GM12878 (cell line): Measurements from ENCODE around the gene USPL1. TPM values are rescaled to one million over a fixed set of nuclear protein-coding genes. Genes with fewer than 3 reads are reported as not detected.

ENCODE experiments used
- BACH1 ChIP-seq: fragments of 450-650 bp; IDR thresholded peaks from 2 replicates; pipeline ENCODE4 v1.6.1; 2017; ENCODE audit warnings: mild to moderate bottlenecking, borderline replicate concordance
- CBX5 ChIP-seq: sonication (generic); IDR thresholded peaks from 2 replicates; pipeline ENCODE4 v1.6.1; 2016; ENCODE audit warnings: low read depth, moderate library complexity, mild to moderate bottlenecking, inconsistent platforms
- E2F4 ChIP-seq: IDR thresholded peaks from 2 replicates; pipeline ENCODE4 v1.6.1; 2012; ENCODE audit warnings: low read depth, low read length, improper control_type of control experiment
- ESRRA ChIP-seq: IDR thresholded peaks from 2 replicates; pipeline ENCODE4 v1.6.1; 2012; ENCODE audit warnings: mild to moderate bottlenecking, low read length, improper control_type of control experiment
- FOS ChIP-seq: IDR thresholded peaks from 3 replicates; pipeline ENCODE4 v1.6.1; 2011; ENCODE audit warnings: borderline replicate concordance; ENCODE audit not compliant: insufficient read length; ENCODE audit errors: extremely low read depth
- IRF4 ChIP-seq: IDR thresholded peaks from 2 replicates; pipeline ENCODE4 v1.6.1; 2011; ENCODE audit warnings: low read depth, low read length
- NKRF ChIP-seq: fragments of 450-650 bp; conservative IDR thresholded peaks from 2 replicates; pipeline ENCODE4 v1.6.1; 2017; ENCODE audit warnings: mild to moderate bottlenecking, moderate library complexity
- NR2C2 ChIP-seq: IDR thresholded peaks from 2 replicates; pipeline ENCODE4 v1.6.1; 2011; ENCODE audit warnings: borderline replicate concordance, low read depth; ENCODE audit not compliant: control insufficient read depth, insufficient read length
- NR2F1 ChIP-seq: fragments of 450-650 bp; conservative IDR thresholded peaks from 2 replicates; pipeline ENCODE4 v1.6.1; 2017; ENCODE audit warnings: mild to moderate bottlenecking
- polyA plus RNA-seq, 11 experiments: library from polyadenylated mRNA; depleted of rRNA in 4 of 11; unstranded in 6 of 11; stranded (reverse) in 5 of 11; fragments of >200 nt; fragmentation: Nextera tagmentation in 4 of 11; fragmentation: Illumina TruSeq in 1 of 11; extraction: Ambion mirVana in 4 of 11; extraction: Trizol in 1 of 11; gene quantifications; 1 replicate in 1 of 11; 2 replicates in 10 of 11; pipeline versions ENCODE4 v1.2.1 to v1.2.3, GENCODE V29; 2011 to 2016; ENCODE audit warnings: inconsistent platforms in 2 of 11, missing spikeins in 2 of 11, low read depth in 1 of 11
- total RNA-seq, 4 experiments: library from RNA; depleted of rRNA in 3 of 4; stranded (reverse); fragments of >200 nt in 3 of 4; fragmentation: Illumina TruSeq in 1 of 4; extraction: Trizol in 1 of 4; gene quantifications; 2 replicates each; pipeline versions ENCODE4 v1.2.1 to v1.2.3, GENCODE V29; 2013 to 2021
- TF ChIP-seq, protein P1 (sequence below): fragments of 150-350 bp; IDR thresholded peaks from 2 replicates; pipeline ENCODE4 v1.6.1; 2016; ENCODE audit warnings: low read depth, low read length
- TF ChIP-seq, protein P2 (sequence below): IDR thresholded peaks from 2 replicates; pipeline ENCODE4 v1.6.1; 2012; ENCODE audit warnings: improper control_type of control experiment, low read depth, low read length; ENCODE audit not compliant: insufficient replicate concordance
- TF ChIP-seq, protein P3 (sequence below): fragments of 450-650 bp; formaldehyde crosslinking; IDR thresholded peaks from 2 replicates; pipeline ENCODE4 v1.5.0; 2022; ENCODE audit warnings: mild to moderate bottlenecking, missing genetic modification characterization

USPL1 gene
- total and polyA plus RNA-seq, 10 of the 15 experiments (the other 5 are each of a cell fraction or from before 2014, with no cell fraction given) = 7.9 to 23.2 (median 15.8) TPM

GRCh38 chr13:30673669-30674521 is 56.2 kb downstream of the USPL1 start (continued):
- TF ChIP-seq, protein P1, sequence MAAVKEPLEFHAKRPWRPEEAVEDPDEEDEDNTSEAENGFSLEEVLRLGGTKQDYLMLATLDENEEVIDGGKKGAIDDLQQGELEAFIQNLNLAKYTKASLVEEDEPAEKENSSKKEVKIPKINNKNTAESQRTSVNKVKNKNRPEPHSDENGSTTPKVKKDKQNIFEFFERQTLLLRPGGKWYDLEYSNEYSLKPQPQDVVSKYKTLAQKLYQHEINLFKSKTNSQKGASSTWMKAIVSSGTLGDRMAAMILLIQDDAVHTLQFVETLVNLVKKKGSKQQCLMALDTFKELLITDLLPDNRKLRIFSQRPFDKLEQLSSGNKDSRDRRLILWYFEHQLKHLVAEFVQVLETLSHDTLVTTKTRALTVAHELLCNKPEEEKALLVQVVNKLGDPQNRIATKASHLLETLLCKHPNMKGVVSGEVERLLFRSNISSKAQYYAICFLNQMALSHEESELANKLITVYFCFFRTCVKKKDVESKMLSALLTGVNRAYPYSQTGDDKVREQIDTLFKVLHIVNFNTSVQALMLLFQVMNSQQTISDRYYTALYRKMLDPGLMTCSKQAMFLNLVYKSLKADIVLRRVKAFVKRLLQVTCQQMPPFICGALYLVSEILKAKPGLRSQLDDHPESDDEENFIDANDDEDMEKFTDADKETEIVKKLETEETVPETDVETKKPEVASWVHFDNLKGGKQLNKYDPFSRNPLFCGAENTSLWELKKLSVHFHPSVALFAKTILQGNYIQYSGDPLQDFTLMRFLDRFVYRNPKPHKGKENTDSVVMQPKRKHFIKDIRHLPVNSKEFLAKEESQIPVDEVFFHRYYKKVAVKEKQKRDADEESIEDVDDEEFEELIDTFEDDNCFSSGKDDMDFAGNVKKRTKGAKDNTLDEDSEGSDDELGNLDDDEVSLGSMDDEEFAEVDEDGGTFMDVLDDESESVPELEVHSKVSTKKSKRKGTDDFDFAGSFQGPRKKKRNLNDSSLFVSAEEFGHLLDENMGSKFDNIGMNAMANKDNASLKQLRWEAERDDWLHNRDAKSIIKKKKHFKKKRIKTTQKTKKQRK = no peak
- TF ChIP-seq NR2F1 (peak; percentile 80; the same call in 1 of the 2 replicates), NR2C2 (no peak), NKRF (peak; percentile 84), E2F4 (peak; percentile 28; the same call in 1 of the 2 replicates), CBX5 (no peak; the same call in 1 of the 2 replicates), ESRRA (peak; percentile 25; the same call in 1 of the 2 replicates), IRF4 (no peak; the same call in 1 of the 2 replicates), BACH1 (peak; percentile 75), FOS (no peak)
- TF ChIP-seq, protein P2, sequence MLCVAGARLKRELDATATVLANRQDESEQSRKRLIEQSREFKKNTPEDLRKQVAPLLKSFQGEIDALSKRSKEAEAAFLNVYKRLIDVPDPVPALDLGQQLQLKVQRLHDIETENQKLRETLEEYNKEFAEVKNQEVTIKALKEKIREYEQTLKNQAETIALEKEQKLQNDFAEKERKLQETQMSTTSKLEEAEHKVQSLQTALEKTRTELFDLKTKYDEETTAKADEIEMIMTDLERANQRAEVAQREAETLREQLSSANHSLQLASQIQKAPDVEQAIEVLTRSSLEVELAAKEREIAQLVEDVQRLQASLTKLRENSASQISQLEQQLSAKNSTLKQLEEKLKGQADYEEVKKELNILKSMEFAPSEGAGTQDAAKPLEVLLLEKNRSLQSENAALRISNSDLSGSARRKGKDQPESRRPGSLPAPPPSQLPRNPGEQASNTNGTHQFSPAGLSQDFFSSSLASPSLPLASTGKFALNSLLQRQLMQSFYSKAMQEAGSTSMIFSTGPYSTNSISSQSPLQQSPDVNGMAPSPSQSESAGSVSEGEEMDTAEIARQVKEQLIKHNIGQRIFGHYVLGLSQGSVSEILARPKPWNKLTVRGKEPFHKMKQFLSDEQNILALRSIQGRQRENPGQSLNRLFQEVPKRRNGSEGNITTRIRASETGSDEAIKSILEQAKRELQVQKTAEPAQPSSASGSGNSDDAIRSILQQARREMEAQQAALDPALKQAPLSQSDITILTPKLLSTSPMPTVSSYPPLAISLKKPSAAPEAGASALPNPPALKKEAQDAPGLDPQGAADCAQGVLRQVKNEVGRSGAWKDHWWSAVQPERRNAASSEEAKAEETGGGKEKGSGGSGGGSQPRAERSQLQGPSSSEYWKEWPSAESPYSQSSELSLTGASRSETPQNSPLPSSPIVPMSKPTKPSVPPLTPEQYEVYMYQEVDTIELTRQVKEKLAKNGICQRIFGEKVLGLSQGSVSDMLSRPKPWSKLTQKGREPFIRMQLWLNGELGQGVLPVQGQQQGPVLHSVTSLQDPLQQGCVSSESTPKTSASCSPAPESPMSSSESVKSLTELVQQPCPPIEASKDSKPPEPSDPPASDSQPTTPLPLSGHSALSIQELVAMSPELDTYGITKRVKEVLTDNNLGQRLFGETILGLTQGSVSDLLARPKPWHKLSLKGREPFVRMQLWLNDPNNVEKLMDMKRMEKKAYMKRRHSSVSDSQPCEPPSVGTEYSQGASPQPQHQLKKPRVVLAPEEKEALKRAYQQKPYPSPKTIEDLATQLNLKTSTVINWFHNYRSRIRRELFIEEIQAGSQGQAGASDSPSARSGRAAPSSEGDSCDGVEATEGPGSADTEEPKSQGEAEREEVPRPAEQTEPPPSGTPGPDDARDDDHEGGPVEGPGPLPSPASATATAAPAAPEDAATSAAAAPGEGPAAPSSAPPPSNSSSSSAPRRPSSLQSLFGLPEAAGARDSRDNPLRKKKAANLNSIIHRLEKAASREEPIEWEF = no peak
- TF ChIP-seq, protein P3, sequence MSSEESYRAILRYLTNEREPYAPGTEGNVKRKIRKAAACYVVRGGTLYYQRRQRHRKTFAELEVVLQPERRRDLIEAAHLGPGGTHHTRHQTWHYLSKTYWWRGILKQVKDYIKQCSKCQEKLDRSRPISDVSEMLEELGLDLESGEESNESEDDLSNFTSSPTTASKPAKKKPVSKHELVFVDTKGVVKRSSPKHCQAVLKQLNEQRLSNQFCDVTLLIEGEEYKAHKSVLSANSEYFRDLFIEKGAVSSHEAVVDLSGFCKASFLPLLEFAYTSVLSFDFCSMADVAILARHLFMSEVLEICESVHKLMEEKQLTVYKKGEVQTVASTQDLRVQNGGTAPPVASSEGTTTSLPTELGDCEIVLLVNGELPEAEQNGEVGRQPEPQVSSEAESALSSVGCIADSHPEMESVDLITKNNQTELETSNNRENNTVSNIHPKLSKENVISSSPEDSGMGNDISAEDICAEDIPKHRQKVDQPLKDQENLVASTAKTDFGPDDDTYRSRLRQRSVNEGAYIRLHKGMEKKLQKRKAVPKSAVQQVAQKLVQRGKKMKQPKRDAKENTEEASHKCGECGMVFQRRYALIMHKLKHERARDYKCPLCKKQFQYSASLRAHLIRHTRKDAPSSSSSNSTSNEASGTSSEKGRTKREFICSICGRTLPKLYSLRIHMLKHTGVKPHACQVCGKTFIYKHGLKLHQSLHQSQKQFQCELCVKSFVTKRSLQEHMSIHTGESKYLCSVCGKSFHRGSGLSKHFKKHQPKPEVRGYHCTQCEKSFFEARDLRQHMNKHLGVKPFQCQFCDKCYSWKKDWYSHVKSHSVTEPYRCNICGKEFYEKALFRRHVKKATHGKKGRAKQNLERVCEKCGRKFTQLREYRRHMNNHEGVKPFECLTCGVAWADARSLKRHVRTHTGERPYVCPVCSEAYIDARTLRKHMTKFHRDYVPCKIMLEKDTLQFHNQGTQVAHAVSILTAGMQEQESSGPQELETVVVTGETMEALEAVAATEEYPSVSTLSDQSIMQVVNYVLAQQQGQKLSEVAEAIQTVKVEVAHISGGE (CRISPR knock-in tag) = no peak
